WI38 (cell line): ENCODE data around the gene KDF1.

Source experiments
- H3K4me3 ChIP-seq: 2 replicates; pipeline ENCODE4 v1.5.1; 2011; ENCODE audit warnings: low read depth, mild to moderate bottlenecking, control low read depth, low read length
- CTCF ChIP-seq: IDR thresholded peaks from 2 replicates; pipeline ENCODE4 v1.5.1; 2012; ENCODE audit warnings: low read depth, mild to moderate bottlenecking, control low read depth, low read length

The KDF1 gene

GRCh38 chr1:26965213-26965612, 4.9 kb upstream of the KDF1 start:
- TF ChIP-seq CTCF = no peak
- no peak overlapping the region for H3K4me3 ChIP-seq

- H3K4me3 ChIP-seq = no peak overlapping the region
- TF ChIP-seq CTCF = no peak
Observed at GRCh38 chr1:26961826-26962225, 1.6 kb upstream of the KDF1 start.

- H3K4me3 ChIP-seq = no peak overlapping the region
- no peak for TF ChIP-seq CTCF
Observed at GRCh38 chr1:26960625-26960966, 328 bp upstream of the KDF1 start.

GRCh38 chr1:26959270-26959669, 998 bp downstream of the KDF1 start:
- TF ChIP-seq CTCF = no peak
- no peak overlapping the region for H3K4me3 ChIP-seq

- no peak overlapping the region for H3K4me3 ChIP-seq
- TF ChIP-seq CTCF = no peak
Observed at GRCh38 chr1:26957306-26957705, 3.0 kb downstream of the KDF1 start.

- TF ChIP-seq CTCF = no peak
- no peak overlapping the region for H3K4me3 ChIP-seq
Observed at GRCh38 chr1:26956321-26956720, 3.9 kb downstream of the KDF1 start.

- no peak for TF ChIP-seq CTCF
- no peak overlapping the region for H3K4me3 ChIP-seq
Observed at GRCh38 chr1:26953374-26953773, 6.9 kb downstream of the KDF1 start.
